NB4 (cell line): ENCODE results near the gene CSAD.

ENCODE experiments used
- CTCF ChIP-seq: IDR thresholded peaks from one replicate; pipeline ENCODE4 v1.5.1; 2012; ENCODE audit warnings: low read depth, low read length
- POLR2A ChIP-seq: IDR thresholded peaks from 2 replicates; pipeline ENCODE4 v1.6.1; 2011; ENCODE audit warnings: mild to moderate bottlenecking; ENCODE audit not compliant: insufficient read length; ENCODE audit errors: extremely low read depth

- TF ChIP-seq POLR2A (no peak), CTCF (no peak)
Measured at GRCh38 chr12:53171725-53172329, 8.9 kb downstream of the CSAD start.
